ENCODE data around the gene CCDC121.

Gene CCDC121

DNA sequence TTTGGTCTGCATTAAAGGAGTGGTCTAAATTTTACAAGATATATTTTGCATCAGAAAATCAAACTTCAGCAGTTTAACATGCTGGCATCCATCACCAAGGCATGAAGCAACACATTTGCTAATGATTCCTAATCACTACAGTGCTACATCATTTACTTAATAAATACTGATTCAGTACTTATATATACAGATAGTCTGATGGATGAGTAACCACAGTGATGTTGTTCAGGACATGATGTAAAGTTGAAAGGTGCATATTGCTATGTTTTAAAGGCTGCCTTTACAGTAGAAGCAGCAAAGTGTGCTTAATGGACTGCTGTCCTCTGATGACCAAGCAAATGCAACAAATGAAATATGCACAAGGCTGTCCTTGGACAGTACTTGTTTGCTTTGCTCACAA is 23.5 kb upstream of the CCDC121 start:
- CTCF ChIA-PET: interaction anchor here (1.1 kb wide), 1 partner anchor 22 kb away, joined by 3 read pairs; no protein-coding TSS in a partner anchor

DNA sequence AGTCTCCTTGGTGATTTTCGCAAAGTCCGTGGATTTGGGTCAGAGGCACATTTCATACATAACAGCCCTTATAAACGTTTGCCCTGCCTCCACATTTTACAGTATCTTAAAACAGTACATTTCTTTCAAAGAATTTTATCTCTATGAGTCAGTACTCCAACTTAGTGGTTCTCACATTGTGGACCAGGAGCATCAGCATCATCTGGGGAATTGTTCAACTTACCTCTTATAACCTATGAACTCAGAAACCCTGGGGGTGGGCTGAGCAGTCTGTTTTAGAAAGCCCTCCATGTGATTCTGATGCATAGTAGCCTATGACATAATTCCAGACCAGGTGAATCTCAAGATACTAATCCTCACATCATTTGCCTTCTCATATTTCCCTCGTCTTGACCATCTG is 22.2 kb upstream of the CCDC121 start:
- TF ChIP-seq ZNF830 (tag by site-specific recombination; IDR thresholded peaks at IDR 0.05; ENCODE audit: low read depth): no peak
- CTCF ChIA-PET: interaction anchor here (0.7 to 1.1 kb wide), 3 partner anchors 18 to 32 kb away, joined by 3 to 4 read pairs (median 3); no protein-coding TSS in a partner anchor
- H3K4me1 ChIP-seq (ENCODE audit: control insufficient read depth, insufficient read depth, low read length): no peaks in the 10 kb centered on the region
- H3K4me3 ChIP-seq (ENCODE audit: low read depth, low read length): no peak overlapping the region
- H3K36me3 ChIP-seq (ENCODE audit: control insufficient read depth in 2 of 2, insufficient read depth in 1 of 2, low read length in 2 of 2): peaks cover 74 to 92% of the 10 kb centered on the region in 2 experiments
- no peak overlapping the region for H3K27ac ChIP-seq (ENCODE audit: extremely low read depth, low read depth, low read length)
- H3K9me3 ChIP-seq (ENCODE audit: control insufficient read depth, insufficient read depth, low read depth, low read length): no peaks in the 10 kb centered on the region
- POLR2A ChIA-PET: interaction anchor here (1.2 kb wide), 1 partner anchor 12 kb away, joined by 3 read pairs; the partner anchor contains the start of genes SLC4A1AP and SUPT7L

More for the DNA sequence above, 23.5 kb upstream of the CCDC121 start:
- Histone ChIP-seq H3K9me3 (ENCODE audit: control insufficient read depth, insufficient read depth, low read depth, low read length) (no peaks in the 10 kb centered on the region), H3K36me3 (ENCODE audit: control insufficient read depth in 2 of 2, insufficient read depth in 1 of 2, low read length in 2 of 2) (peaks cover 83 to 96% of the 10 kb centered on the region in 2 experiments), H3K4me1 (ENCODE audit: control insufficient read depth, insufficient read depth, low read length) (no peaks in the 10 kb centered on the region), H3K4me3 (ENCODE audit: low read depth, low read length) (no peak overlapping the region), H3K27ac (ENCODE audit: extremely low read depth, low read depth, low read length) (no peak overlapping the region)
- POLR2A ChIA-PET: no interaction called here
- TF ChIP-seq, protein P1, sequence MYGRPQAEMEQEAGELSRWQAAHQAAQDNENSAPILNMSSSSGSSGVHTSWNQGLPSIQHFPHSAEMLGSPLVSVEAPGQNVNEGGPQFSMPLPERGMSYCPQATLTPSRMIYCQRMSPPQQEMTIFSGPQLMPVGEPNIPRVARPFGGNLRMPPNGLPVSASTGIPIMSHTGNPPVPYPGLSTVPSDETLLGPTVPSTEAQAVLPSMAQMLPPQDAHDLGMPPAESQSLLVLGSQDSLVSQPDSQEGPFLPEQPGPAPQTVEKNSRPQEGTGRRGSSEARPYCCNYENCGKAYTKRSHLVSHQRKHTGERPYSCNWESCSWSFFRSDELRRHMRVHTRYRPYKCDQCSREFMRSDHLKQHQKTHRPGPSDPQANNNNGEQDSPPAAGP (tag by site-specific recombination; IDR thresholded peaks at IDR 0.05): no peak
- TF ChIP-seq ZNF660 (tag by site-specific recombination; IDR thresholded peaks at IDR 0.05) (no peak), ZFHX2 (tag by site-specific recombination; conservative IDR thresholded peaks at IDR 0.05) (no peak)
- TF ChIP-seq, protein P2, sequence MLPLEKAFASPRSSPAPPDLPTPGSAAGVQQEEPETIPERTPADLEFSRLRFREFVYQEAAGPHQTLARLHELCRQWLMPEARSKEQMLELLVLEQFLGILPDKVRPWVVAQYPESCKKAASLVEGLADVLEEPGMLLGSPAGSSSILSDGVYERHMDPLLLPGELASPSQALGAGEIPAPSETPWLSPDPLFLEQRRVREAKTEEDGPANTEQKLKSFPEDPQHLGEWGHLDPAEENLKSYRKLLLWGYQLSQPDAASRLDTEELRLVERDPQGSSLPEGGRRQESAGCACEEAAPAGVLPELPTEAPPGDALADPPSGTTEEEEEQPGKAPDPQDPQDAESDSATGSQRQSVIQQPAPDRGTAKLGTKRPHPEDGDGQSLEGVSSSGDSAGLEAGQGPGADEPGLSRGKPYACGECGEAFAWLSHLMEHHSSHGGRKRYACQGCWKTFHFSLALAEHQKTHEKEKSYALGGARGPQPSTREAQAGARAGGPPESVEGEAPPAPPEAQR (tag by site-specific recombination; IDR thresholded peaks at IDR 0.05): no peak

DNA sequence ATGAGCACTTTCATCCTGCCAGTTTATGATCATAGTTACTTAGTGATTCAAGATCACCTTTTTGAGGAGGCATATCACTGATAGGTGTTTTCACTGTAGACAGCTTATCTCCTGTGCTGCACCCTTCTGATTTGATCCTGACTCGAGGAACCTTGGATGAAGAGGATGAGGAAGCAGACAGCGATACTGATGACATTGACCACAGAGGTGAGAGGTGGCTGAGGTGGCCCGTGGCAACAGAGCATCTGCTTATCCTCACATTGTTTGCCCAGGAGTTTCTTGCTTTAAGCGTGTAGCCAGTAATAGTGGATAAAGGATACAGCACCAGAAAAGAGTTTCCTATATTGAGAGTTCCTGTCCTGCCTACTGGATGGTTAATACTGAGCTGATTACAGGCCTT is 18.9 kb upstream of the CCDC121 start:
- ChIA-PET CTCF (interaction anchor here (0.6 to 3.3 kb wide), 2 partner anchors 36 to 43 kb away, joined by 3 to 16 read pairs; no protein-coding TSS in a partner anchor), POLR2A (no interaction called here)
- no peaks in the 10 kb centered on the region for H3K4me1 ChIP-seq (ENCODE audit: control insufficient read depth, insufficient read depth, low read length)
- no peak overlapping the region for H3K27ac ChIP-seq (ENCODE audit: extremely low read depth, low read depth, low read length)
- peaks cover 68 to 79% of the 10 kb centered on the region in 2 experiments for H3K36me3 ChIP-seq (ENCODE audit: control insufficient read depth in 2 of 2, insufficient read depth in 1 of 2, low read length in 2 of 2)
- no peak for TF ChIP-seq ZNF10 (tag by site-specific recombination; IDR thresholded peaks at IDR 0.05)
- no peaks in the 10 kb centered on the region for H3K9me3 ChIP-seq (ENCODE audit: control insufficient read depth, insufficient read depth, low read depth, low read length)
- H3K4me3 ChIP-seq (ENCODE audit: low read depth, low read length): no peak overlapping the region

DNA sequence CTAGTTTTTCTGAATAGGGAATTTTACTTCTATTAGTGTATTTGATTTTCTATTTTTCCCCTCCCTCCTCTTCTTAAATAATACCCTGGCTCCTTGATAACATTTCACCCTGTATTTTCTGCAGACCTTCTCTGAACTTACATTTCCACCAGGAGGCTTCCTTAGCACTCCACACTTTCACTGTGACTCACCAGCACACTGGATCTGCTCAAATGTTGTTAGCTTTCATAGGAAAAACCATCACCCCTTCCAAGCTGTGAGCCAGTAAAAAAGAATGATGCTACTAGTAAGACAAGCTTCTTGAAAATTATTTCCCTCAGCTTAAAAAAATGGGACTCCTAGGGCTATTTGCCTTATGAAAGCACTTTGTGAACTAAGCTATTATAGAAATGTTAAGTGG is 18.5 kb upstream of the CCDC121 start:
- H3K36me3 ChIP-seq (ENCODE audit: control insufficient read depth in 2 of 2, insufficient read depth in 1 of 2, low read length in 2 of 2): peaks cover 68 to 76% of the 10 kb centered on the region in 2 experiments
- CTCF ChIA-PET: interaction anchor here (3.3 kb wide), 1 partner anchor 36 kb away, joined by 16 read pairs; no protein-coding TSS in a partner anchor
- no peak for TF ChIP-seq ZNF19 (tag by site-specific recombination; IDR thresholded peaks at IDR 0.05; ENCODE audit: low read depth)
- no peak for TF ChIP-seq ZNF146 (tag by site-specific recombination; IDR thresholded peaks at IDR 0.05)
- no peak for TF ChIP-seq ZNF416 (tag by site-specific recombination; IDR thresholded peaks at IDR 0.05)
- no peak for TF ChIP-seq KLF9 (tag by site-specific recombination; IDR thresholded peaks at IDR 0.05; ENCODE audit: low read depth)
- TF ChIP-seq, protein P3, sequence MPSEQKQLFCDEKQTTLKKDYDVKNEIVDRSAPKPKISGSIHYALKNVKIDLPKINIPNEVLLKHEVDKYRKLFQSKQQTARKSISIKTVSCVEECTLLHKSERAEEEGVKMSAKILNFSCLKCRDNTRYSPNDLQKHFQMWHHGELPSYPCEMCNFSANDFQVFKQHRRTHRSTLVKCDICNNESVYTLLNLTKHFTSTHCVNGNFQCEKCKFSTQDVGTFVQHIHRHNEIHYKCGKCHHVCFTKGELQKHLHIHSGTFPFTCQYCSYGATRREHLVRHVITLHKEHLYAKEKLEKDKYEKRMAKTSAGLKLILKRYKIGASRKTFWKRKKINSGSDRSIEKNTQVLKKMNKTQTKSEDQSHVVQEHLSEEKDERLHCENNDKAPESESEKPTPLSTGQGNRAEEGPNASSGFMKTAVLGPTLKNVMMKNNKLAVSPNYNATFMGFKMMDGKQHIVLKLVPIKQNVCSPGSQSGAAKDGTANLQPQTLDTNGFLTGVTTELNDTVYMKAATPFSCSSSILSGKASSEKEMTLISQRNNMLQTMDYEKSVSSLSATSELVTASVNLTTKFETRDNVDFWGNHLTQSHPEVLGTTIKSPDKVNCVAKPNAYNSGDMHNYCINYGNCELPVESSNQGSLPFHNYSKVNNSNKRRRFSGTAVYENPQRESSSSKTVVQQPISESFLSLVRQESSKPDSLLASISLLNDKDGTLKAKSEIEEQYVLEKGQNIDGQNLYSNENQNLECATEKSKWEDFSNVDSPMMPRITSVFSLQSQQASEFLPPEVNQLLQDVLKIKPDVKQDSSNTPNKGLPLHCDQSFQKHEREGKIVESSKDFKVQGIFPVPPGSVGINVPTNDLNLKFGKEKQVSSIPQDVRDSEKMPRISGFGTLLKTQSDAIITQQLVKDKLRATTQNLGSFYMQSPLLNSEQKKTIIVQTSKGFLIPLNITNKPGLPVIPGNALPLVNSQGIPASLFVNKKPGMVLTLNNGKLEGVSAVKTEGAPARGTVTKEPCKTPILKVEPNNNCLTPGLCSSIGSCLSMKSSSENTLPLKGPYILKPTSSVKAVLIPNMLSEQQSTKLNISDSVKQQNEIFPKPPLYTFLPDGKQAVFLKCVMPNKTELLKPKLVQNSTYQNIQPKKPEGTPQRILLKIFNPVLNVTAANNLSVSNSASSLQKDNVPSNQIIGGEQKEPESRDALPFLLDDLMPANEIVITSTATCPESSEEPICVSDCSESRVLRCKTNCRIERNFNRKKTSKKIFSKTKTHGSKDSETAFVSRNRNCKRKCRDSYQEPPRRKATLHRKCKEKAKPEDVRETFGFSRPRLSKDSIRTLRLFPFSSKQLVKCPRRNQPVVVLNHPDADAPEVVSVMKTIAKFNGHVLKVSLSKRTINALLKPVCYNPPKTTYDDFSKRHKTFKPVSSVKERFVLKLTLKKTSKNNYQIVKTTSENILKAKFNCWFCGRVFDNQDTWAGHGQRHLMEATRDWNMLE (tag by site-specific recombination; conservative IDR thresholded peaks at IDR 0.05; ENCODE audit: low read depth): no peak
- no peak for TF ChIP-seq SP2 (tag by site-specific recombination; IDR thresholded peaks at IDR 0.05)
- TF ChIP-seq ZNF133 (tag by site-specific recombination; IDR thresholded peaks at IDR 0.05): no peak
- TF ChIP-seq, protein P4, sequence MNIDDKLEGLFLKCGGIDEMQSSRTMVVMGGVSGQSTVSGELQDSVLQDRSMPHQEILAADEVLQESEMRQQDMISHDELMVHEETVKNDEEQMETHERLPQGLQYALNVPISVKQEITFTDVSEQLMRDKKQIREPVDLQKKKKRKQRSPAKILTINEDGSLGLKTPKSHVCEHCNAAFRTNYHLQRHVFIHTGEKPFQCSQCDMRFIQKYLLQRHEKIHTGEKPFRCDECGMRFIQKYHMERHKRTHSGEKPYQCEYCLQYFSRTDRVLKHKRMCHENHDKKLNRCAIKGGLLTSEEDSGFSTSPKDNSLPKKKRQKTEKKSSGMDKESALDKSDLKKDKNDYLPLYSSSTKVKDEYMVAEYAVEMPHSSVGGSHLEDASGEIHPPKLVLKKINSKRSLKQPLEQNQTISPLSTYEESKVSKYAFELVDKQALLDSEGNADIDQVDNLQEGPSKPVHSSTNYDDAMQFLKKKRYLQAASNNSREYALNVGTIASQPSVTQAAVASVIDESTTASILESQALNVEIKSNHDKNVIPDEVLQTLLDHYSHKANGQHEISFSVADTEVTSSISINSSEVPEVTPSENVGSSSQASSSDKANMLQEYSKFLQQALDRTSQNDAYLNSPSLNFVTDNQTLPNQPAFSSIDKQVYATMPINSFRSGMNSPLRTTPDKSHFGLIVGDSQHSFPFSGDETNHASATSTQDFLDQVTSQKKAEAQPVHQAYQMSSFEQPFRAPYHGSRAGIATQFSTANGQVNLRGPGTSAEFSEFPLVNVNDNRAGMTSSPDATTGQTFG (tag by site-specific recombination; IDR thresholded peaks at IDR 0.05; ENCODE audit: borderline replicate concordance): no peak
- no peak for TF ChIP-seq ZNF366 (tag by site-specific recombination; conservative IDR thresholded peaks at IDR 0.05)
- TF ChIP-seq SCRT1 (tag by site-specific recombination; IDR thresholded peaks at IDR 0.05; ENCODE audit: borderline replicate concordance): no peak
- no peak for TF ChIP-seq ZNF214 (tag by site-specific recombination; IDR thresholded peaks at IDR 0.05; ENCODE audit: borderline replicate concordance)

More for the DNA sequence above, 18.5 kb upstream of the CCDC121 start:
- Histone ChIP-seq H3K4me1 (ENCODE audit: control insufficient read depth, insufficient read depth, low read length) (no peaks in the 10 kb centered on the region), H3K4me3 (ENCODE audit: low read depth, low read length) (no peak overlapping the region), H3K9me3 (ENCODE audit: control insufficient read depth, insufficient read depth, low read depth, low read length) (no peaks in the 10 kb centered on the region), H3K27ac (ENCODE audit: extremely low read depth, low read depth, low read length) (no peak overlapping the region)
- POLR2A ChIA-PET: interaction anchor here (1.3 kb wide), 1 partner anchor 17 kb away, joined by 3 read pairs; the partner anchor contains the start of gene SLC4A1AP
